ENCODE data around the gene NOL4L.

GRCh38 chr20:32466739-32467505, 118.2 kb downstream of the NOL4L start:
- no peak for TF ChIP-seq CTCF (IDR thresholded peaks at IDR 0.05)
- no peak for TF ChIP-seq RNF2 (IDR thresholded peaks at IDR 0.05; ENCODE audit: borderline replicate concordance, low read depth)
- no peak for TF ChIP-seq RAD21 (conservative IDR thresholded peaks at IDR 0.05 in 1 of 2, IDR thresholded peaks at IDR 0.05 in 1 of 2)
- no peak for TF ChIP-seq MYC (IDR thresholded peaks at IDR 0.05; ENCODE audit: borderline replicate concordance, low read length)
